ENCODE data around the gene SPTBN5. TPM values are rescaled to one million over a fixed set of nuclear protein-coding genes. Genes with fewer than 3 reads are reported as not detected.

SPTBN5 gene
- total and polyA plus RNA-seq, 2 experiments from 2014 or later = 0.57 to 1.1 TPM

DNA sequence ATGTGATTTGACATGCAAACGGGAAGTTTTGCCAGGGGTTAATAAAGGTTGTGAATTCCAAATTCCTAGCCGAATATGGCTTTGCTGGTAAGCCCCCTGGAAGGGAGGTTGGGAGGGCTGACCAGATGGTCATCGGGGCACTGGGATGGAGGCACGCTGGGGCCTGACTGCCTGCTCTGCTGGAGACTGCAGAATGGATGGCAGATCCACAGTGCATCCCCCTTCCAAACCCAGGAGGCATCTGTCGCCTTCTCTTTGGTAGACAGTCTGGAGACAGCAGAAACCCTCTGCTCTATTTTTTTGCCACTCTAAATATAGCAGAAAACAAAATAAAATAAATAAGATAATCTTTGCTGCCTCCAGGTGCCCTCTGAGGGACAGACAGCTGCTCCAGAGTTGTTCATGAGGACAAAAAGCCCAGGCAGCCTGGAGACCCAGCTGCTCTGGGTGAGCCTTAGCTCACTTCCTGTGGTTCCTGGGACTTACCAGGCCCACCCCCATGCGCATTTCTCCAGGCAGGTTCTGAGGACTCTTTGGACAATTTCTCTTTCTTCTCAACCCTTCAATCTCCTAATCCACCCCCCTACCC lies 6.1 kb upstream of the SPTBN5 start (continued):
- TF ChIP-seq ZNF331 (CRISPR knock-in tag; IDR thresholded peaks at IDR 0.05; ENCODE audit: low read depth) (no peak), ZNF114 (CRISPR knock-in tag; IDR thresholded peaks at IDR 0.05) (no peak), NANOG (IDR thresholded peaks at IDR 0.05; ENCODE audit: borderline replicate concordance) (no peak)
- TF ChIP-seq, protein P1, sequence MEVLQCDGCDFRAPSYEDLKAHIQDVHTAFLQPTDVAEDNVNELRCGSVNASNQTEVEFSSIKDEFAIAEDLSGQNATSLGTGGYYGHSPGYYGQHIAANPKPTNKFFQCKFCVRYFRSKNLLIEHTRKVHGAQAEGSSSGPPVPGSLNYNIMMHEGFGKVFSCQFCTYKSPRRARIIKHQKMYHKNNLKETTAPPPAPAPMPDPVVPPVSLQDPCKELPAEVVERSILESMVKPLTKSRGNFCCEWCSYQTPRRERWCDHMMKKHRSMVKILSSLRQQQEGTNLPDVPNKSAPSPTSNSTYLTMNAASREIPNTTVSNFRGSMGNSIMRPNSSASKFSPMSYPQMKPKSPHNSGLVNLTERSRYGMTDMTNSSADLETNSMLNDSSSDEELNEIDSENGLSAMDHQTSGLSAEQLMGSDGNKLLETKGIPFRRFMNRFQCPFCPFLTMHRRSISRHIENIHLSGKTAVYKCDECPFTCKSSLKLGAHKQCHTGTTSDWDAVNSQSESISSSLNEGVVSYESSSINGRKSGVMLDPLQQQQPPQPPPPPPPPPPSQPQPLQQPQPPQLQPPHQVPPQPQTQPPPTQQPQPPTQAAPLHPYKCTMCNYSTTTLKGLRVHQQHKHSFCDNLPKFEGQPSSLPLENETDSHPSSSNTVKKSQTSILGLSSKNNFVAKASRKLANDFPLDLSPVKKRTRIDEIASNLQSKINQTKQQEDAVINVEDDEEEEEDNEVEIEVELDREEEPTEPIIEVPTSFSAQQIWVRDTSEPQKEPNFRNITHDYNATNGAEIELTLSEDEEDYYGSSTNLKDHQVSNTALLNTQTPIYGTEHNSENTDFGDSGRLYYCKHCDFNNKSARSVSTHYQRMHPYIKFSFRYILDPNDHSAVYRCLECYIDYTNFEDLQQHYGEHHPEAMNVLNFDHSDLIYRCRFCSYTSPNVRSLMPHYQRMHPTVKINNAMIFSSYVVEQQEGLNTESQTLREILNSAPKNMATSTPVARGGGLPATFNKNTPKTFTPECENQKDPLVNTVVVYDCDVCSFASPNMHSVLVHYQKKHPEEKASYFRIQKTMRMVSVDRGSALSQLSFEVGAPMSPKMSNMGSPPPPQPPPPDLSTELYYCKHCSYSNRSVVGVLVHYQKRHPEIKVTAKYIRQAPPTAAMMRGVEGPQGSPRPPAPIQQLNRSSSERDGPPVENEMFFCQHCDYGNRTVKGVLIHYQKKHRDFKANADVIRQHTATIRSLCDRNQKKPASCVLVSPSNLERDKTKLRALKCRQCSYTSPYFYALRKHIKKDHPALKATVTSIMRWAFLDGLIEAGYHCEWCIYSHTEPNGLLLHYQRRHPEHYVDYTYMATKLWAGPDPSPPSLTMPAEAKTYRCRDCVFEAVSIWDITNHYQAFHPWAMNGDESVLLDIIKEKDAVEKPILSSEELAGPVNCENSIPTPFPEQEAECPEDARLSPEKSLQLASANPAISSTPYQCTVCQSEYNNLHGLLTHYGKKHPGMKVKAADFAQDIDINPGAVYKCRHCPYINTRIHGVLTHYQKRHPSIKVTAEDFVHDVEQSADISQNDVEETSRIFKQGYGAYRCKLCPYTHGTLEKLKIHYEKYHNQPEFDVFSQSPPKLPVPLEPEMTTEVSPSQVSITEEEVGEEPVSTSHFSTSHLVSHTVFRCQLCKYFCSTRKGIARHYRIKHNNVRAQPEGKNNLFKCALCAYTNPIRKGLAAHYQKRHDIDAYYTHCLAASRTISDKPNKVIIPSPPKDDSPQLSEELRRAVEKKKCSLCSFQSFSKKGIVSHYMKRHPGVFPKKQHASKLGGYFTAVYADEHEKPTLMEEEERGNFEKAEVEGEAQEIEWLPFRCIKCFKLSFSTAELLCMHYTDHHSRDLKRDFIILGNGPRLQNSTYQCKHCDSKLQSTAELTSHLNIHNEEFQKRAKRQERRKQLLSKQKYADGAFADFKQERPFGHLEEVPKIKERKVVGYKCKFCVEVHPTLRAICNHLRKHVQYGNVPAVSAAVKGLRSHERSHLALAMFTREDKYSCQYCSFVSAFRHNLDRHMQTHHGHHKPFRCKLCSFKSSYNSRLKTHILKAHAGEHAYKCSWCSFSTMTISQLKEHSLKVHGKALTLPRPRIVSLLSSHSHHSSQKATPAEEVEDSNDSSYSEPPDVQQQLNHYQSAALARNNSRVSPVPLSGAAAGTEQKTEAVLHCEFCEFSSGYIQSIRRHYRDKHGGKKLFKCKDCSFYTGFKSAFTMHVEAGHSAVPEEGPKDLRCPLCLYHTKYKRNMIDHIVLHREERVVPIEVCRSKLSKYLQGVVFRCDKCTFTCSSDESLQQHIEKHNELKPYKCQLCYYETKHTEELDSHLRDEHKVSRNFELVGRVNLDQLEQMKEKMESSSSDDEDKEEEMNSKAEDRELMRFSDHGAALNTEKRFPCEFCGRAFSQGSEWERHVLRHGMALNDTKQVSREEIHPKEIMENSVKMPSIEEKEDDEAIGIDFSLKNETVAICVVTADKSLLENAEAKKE (CRISPR knock-in tag; IDR thresholded peaks at IDR 0.05) = no peak

DNA sequence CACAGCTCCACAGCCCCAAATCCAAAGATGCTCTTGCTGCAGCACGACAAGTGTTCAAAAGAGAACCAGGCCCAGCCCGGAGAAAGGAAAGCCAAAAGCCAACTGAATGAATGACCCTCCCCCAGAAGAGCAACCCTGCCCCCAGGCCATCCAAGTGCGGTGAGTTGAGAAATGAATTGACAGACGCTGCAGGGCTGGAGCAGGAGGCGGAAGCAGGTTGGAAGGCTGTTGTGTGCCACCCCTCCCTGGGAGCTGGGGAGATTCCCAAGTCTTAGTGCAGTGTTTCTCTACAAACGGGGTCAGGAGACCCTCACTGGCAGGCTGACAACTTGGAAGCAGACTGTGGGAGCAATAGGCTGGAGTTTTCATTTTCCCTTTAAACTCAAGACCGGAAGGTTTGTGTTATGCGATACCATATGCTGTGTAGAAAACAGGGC lies 3.5 kb upstream of the SPTBN5 start:
- Mint-ChIP-seq H3K4me3 (no peak overlapping the region), H3K9me3 (no peaks in the 10 kb centered on the region), H3K27ac (0 out of 2 replicates have a peak overlapping the region, but pooled peaks have one; percentile 3), H3K36me3 (ENCODE audit: low read depth) (peaks cover 28% of the 10 kb centered on the region), H3K27me3 (ENCODE audit: insufficient read depth, low read depth, poor library complexity) (peaks cover 10% of the 10 kb centered on the region), H3K4me1 (no peaks in the 10 kb centered on the region; the same call in 1 of the 3 replicates)
- H3K27me3 ChIP-seq (ENCODE audit: insufficient read depth) = no peaks in the 10 kb centered on the region
- H3K4me3 ChIP-seq = no peak overlapping the region
- no peak overlapping the region for H2AFZ ChIP-seq
- H3F3A ChIP-seq (replicated peaks; ENCODE audit: low read depth) = no peaks in the 10 kb centered on the region
- no peak for ATAC-seq
- DNase-seq (ENCODE audit: low spot score) = no peak
- H4K20me1 ChIP-seq (replicated peaks; ENCODE audit: insufficient read depth) = peaks cover 3% of the 10 kb centered on the region; the same call in 1 of the 2 replicates
- H3K79me2 ChIP-seq (replicated peaks; ENCODE audit: insufficient read depth) = no peaks in the 10 kb centered on the region
- H3K9me2 ChIP-seq (ENCODE audit: insufficient read depth) = no peaks in the 10 kb centered on the region
- no peaks in the 10 kb centered on the region for H3K4me1 ChIP-seq (ENCODE audit: insufficient read depth)
- no peak overlapping the region for H3K4me2 ChIP-seq
- H3K27ac ChIP-seq (ENCODE audit: low read depth) = 0 out of 2 replicates have a peak overlapping the region, but pooled peaks have one; percentile 39
- H3K36me3 ChIP-seq (ENCODE audit: insufficient read depth) = peaks cover 3% of the 10 kb centered on the region; the same call in 1 of the 2 replicates
- TF ChIP-seq NANOG (IDR thresholded peaks at IDR 0.05; ENCODE audit: borderline replicate concordance) (no peak), ZNF114 (CRISPR knock-in tag; IDR thresholded peaks at IDR 0.05) (no peak), POLR2AphosphoS5 (IDR thresholded peaks at IDR 0.05; ENCODE audit: low read depth) (no peak), CREB1 (CRISPR knock-in tag; IDR thresholded peaks at IDR 0.05; ENCODE audit: low read depth) (no peak), EZH2phosphoT487 (IDR thresholded peaks at IDR 0.05; ENCODE audit: unreplicated experiment) (no peak), EZH2 (IDR thresholded peaks at IDR 0.05; ENCODE audit: low read depth, unreplicated experiment) (no peak)
- TF ChIP-seq, protein P1 (CRISPR knock-in tag; IDR thresholded peaks at IDR 0.05) = no peak
